GM19193 (cell line): ENCODE measurements around the gene ATP2A1.

Experiments
- POLR2A ChIP-seq: IDR thresholded peaks from 4 replicates; pipeline ENCODE4 v1.6.1; 2011; ENCODE audit not compliant: insufficient read depth, insufficient read length; ENCODE audit errors: extremely low read depth

The ATP2A1 gene

DNA sequence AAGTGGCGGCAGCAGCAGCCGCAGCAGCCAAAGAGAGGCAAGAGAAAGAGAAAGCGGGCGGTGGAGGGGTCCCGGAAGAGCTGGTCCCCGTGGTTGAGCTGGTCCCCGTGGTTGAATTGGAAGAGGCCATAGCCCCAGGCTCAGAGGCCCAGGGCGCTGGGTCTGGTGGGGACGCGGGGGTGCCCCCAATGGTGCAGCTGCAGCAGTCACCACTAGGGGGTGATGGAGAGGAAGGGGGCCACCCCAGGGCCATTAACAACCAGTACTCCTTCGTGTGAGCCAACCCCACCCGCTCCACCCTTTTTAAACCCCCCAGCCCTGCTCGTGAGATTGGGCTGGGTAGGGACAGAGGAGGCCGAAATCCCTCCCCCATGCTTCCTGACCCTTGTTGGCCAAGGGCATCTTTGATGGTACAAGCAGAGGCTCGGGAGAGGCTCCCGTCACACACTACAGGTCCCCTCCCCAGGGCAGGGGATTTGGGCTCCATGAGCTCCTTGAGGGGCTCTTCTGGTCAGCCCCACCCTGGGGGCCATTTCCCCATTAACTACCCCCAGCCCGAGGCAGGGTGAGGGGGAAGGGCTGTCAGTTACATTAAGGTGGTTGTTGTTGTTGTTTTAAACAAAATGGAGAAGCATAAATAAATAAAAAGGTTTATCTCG lies 4.6 kb upstream of the ATP2A1 start:
- no peak for TF ChIP-seq POLR2A

DNA sequence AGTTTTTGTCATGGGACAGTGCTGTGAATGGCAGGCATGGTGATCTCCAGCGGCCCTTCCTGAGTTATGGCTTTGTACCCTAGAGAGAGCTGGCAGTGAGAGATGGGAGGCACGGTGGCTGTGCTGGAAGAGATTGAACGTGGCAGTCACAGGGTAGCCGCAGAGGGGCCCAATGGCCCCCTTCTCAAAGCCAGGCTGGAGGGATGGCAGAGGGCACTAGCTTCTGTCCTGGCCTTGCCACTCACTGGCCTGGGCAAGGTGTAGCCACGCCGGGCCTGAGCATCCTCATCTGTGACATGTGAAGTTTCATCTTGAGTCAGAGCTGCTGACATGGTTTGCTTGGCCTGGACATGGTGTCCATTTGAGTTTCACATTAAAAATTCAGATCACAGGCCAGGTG lies 3.9 kb upstream of the ATP2A1 start:
- no peak for TF ChIP-seq POLR2A

DNA sequence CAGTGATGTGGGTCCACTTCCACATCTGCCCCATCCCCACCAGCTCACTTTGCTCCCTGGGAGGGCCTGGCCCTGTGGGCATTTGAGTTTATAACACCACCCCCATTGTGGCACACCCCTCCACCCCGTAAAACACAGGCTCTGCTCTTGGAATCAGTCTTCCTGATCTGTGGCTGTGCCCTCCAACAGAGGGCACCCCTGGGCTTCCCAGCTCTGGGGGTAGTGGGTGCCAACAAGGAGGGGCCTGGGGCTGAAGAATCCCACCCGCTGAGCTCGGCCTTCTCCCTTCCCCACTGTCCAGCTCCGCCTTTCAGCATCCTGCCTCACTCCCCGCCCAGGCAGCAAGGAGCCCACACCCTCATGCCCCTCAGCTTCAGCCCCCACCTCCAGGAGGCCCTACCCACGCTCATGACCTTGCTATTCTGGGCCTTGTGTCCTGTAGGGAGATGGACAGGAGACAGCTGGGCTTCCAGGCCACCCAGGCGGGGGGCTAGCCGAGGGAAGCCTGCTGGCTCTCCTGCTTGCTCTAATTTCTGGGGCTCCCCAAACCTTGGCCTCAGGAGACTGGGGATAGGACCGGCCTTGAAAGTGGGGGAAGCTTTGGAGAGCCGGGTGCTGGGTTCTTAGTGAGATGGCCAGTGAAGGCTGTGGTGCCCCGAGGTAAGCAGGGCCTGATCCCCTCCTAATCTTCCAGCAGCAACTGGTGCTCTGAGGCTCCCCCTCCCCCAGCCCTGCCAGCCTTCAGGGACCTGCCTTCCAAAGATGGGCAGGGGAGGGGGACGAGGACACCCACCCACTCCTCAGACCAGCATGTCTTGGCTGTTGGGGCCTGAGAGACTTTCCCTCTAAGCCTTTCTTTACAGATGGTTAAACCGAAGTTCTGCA lies 2.9 kb upstream of the ATP2A1 start:
- no peak for TF ChIP-seq POLR2A

DNA sequence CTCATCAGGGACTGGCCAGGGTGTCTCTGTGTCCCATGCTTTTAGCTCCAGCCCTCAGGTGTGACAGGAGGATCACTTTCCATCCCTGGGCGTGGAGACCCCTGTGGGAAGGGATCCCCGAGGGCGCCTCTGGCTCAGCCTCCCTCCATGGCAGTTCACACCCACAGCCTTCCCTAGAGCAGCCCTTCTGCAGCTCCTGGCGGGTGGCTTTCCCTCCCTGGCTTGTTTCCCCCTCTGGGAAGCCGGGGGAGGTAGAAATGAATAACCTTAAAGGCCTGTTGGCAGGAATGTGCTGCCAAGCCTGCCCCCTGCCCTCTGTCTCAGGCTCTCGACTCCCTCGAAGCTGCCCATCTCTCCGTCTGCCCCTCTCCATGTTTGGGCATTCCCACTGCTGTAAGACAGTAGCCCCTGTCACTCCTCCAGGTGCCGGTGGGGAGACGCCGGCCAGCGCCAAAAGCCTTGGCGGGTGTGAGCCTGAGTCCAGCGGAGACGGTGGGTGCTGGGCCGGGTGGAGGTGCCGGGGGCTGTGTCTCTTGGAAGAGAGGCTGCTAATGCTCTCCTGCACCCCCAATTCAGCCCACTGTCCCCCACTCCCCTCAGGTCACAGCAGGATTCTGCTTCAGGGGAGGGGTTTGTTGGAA lies 2.1 kb upstream of the ATP2A1 start:
- TF ChIP-seq POLR2A = no peak

DNA sequence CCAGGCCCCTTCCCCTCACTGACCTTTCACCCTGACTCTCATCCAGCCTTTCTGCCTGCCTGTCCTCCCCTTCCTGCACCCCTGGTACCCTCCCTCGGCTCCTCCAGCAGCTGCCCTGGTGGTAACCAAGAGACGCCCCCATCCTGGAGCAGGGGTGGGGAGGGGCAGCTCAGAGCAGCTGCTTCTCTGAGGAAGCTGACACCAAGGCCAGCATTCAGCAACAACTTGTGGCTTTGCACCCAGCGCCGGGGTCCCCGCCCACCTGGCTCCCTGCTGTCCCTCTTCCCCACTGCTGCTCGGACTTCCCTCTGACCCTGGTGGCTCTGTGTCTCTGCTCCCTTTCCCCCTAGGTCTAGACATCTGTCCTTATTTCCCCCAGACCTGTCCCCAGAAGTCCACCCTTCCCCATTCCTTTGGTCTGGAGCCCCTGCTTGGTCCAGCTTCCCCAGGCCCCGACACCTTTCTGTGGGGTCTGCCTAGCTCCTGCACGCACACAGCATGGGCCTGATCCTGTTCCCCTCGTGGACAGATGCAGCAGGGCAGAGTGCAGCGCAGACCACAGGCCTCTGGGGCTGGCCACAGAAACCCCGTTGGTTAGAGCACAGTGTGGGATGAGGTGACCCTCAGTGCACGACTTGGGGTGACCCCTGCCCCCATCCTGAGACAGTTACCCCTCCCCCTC lies 1.2 kb upstream of the ATP2A1 start:
- TF ChIP-seq POLR2A = no peak

DNA sequence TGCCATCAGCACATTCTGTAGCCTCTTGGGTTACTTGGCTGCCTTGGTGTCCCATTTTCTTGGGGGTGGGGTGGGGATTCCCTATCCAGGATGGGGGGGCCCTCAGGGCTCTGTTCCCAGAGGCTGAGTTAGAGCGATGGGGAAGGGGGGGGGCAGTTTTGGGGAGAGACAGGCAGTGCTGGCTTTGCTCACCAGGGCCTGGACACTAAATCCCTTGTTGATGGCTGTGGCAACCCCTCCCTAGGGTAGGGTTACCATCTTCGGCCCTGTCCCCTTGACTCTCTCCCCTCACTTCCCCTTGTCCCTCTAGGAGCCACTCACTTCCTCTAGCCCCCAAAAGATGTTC lies 660 bp upstream of the ATP2A1 start:
- TF ChIP-seq POLR2A = no peak

DNA sequence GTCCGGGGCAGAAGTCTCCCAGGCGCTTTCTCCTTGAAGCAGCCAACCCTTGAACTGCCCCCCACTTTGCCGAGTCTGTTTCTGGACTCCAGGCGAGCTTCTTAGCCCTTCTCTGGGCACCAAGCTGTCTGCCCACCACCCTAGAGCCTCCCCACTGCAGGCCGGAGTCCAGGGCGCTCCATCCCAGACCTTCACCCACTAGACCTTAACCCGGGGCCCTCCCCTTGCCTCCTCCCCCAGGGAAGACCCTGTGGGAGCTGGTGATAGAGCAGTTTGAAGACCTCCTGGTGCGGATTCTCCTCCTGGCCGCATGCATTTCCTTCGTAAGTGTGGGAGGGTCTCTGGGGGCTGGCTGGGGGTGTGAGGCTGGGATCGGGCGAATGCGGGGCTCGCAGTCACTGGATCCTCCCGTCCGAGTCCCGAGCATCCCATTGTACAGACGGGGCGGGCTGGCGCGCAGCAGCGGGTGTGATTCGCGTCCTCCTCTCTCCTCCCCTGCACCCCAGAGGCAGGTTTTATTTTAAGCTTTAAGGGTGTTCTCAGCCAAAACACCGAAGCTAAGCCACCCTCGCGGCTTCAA lies 1.1 kb downstream of the ATP2A1 start:
- no peak for TF ChIP-seq POLR2A

DNA sequence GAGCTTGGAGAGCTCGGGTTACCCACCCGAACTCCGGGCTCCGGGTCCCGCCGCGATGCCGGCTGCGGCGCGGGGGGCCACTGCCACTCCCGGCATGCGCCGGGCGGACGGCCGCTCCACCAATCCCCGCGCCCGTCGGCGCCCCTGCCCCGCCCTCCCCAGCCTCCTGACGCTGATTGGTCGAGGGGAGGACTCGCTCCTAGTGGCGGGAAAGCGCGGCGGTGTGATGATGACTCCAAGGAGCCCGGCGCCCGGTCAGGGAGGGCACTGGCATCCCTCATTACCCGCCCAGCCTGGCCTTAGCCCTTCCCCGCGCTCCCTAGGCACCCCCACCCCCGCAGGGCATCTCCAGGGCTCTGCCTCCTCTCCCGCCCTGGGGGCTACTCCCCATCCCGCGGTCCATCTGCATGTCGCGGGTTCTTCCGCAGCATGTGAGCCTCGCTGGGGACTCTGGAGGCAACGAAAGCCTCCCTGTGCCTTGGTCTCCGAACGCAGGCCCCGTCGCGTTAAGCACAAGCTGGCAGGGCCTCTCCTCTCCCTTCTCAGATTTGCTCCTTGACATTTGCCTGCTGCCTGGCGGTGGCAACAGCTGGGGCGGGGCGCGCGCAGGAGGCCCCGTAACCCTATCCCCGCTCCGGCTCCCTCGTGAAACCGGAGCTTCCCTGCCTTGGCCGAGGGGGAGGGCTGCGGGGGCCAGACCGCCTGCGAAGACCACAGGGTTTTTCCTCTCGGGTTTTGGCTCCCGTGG lies 1.7 kb downstream of the ATP2A1 start:
- peak; percentile 70 for TF ChIP-seq POLR2A

DNA sequence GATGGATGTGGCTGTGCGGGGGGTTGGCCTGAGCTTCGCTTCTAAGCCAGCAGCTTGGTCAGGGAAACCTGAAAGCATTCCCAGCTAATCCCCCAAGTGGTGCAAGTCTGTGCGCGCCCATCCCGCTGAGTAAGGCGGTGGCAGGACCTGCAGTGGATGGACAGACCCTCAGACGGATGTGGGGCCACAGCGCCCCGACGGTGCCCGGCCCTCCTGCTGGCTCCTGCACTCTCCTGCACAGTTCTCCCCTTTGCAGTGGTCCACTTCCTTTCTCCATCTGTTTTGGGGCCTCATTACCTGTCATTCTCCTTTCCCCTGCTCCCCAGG lies 2.3 kb downstream of the ATP2A1 start:
- no peak for TF ChIP-seq POLR2A

DNA sequence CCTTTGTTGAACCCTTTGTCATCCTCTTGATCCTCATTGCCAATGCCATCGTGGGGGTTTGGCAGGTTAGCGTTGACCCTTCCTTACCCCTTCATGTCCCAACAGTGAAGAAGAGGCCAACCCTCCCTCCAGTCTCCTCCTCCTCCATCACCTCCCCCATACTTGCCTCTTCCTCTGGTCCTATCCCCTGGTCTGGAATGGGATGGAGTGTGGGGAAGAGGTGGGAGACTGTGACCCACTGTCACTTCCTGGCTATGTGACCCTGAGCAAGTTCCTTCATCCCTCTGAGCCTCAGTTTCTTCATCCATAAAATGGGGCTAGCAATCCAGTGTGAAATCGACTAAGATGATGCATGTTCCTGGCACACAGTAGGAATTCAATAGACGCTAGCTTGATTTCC lies 2.7 kb downstream of the ATP2A1 start:
- TF ChIP-seq POLR2A = no peak

DNA sequence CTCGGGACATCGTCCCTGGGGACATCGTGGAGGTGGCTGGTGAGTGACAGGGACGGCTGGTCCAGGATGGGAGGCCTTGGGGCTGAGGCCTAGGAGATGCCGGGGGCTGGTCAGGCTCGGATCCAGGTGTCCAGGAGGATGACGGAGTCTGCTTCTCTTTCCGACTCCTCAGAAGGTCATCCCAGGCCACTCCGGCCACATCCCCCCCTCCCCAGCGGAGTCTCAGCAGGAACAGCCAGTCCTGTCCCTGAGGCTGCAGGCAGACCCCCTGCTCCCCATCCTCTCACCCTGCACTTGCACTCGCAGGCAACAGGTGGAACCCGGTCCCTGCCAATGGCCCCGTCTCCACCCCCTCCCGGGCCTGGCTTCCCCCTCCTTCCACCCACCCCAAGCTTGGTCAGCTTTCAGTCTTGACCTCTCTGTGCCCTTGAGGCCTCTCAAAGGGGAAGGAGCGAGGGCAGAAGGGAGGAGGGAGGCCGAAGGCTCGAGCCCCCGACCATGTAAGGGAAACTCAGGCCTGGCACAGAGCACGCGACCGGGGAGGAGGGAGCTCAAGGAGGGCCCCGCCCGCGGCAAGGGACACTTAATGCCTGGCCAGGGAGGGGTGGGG lies 4.4 kb downstream of the ATP2A1 start:
- TF ChIP-seq POLR2A = no peak

DNA sequence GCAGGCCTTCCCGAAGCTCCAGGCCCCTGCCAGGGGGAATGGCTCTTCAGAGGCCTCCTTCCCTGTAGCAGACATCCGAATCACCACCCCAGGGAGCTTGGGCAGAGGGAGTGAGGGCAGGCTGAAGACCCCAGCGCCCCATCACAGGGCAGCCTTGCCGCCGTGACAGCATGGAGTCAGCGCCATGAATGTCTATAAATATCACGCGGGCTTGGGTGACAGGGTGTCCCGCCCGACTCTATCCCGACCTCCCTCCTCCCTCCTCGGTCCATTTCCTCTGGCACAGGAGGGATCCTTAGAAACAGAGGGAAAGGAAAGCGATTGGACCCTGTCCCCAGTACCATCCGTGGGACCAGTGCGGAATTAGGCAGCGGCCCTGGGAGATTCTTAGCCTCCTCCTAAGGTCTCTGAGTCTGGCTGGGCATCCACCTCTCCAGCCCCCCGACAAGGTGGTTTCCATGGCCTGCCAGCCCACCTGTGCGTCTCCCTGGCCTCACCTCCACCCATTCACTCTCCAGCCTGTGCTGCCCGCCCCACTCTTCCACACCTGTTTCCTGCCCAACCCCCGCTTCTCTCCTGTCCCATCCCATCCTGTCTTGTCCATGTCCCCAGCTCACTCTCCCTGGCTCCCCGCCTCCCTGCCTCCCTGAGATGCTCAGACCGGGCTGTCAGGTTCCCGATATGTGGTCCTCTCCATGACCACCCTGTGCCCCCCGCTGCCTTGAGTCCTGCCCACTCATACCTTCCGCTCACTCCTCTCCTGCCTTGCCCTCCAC lies 5.1 kb downstream of the ATP2A1 start:
- no peak for TF ChIP-seq POLR2A

DNA sequence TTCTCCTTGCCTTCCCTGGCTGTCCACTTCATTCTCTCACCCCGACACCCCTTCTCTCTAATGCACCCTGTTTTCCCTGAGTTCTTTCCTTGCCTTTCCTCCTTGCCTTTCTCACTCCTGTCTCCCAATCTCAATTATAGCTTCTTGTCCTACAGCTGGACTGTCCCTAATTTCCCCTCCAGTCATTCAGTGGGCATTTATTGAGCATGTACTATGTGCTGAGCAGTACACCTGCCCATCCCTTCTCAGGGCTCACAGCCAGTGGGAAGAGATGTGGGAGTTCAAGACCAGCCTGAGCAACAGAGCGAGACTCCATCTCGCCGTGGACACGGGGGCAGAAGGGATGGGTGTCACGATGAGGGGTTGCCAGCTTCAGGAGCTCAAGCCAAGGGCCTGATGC lies 5.8 kb downstream of the ATP2A1 start:
- no peak for TF ChIP-seq POLR2A
